ENCODE measurements around the gene ANP32A.

Gene ANP32A

GRCh38 chr15:68809517-68809916, 11.2 kb downstream of the ANP32A start:
- peaks cover 1% of the 10 kb centered on the region for H3K36me3 ChIP-seq (ENCODE audit: control insufficient read depth, insufficient read depth, low read length)
- no peaks in the 10 kb centered on the region for H3K27me3 ChIP-seq (ENCODE audit: insufficient read depth, low read length, poor library complexity)
- no CpG with 5 or more reads among the region's 9 CpGs for WGBS (ENCODE audit: extremely low coverage, insufficient coverage, low lambda C conversion rate)
- no peak overlapping the region for H2BK5ac ChIP-seq (ENCODE audit: low read length)
- H2BK120ac ChIP-seq (ENCODE audit: low read depth, low read length), result no peak overlapping the region
- peaks cover 8% of the 10 kb centered on the region for H3K4me1 ChIP-seq (ENCODE audit: control insufficient read depth, low read depth, low read length)
- H3K9ac ChIP-seq (ENCODE audit: low read length), result no peak overlapping the region
- no peak overlapping the region for H3K4me3 ChIP-seq (ENCODE audit: low read length)
- no peak overlapping the region for H3K23ac ChIP-seq (ENCODE audit: low read length)
- no peak overlapping the region for H3K27ac ChIP-seq (ENCODE audit: low read depth, low read length)
- H3K79me2 ChIP-seq (ENCODE audit: control insufficient read depth, insufficient read depth, low read length), result peaks cover 95% of the 10 kb centered on the region
- H4K5ac ChIP-seq (ENCODE audit: low read length), result no peak overlapping the region
- no peak overlapping the region for H2BK15ac ChIP-seq (replicated peaks; ENCODE audit: low read depth)
- no peak overlapping the region for H3K4ac ChIP-seq (ENCODE audit: low read depth, low read length)
- H4K8ac ChIP-seq (ENCODE audit: low read depth, low read length), result no peak overlapping the region
- H3K56ac ChIP-seq (ENCODE audit: low read length), result no peak overlapping the region
- no peak overlapping the region for H2AK5ac ChIP-seq (ENCODE audit: low read length)
- no peak for DNase-seq
- H3K4me2 ChIP-seq (ENCODE audit: low read length), result no peak overlapping the region
- H3K18ac ChIP-seq (ENCODE audit: low read length), result no peak overlapping the region
- H3K79me1 ChIP-seq (ENCODE audit: low read length), result peaks cover 40% of the 10 kb centered on the region

- Histone ChIP-seq H3K79me2 (ENCODE audit: control insufficient read depth, insufficient read depth, low read length) (peaks cover 96% of the 10 kb centered on the region), H4K8ac (ENCODE audit: low read depth, low read length) (no peak overlapping the region), H2BK120ac (ENCODE audit: low read depth, low read length) (no peak overlapping the region), H4K5ac (ENCODE audit: low read length) (no peak overlapping the region), H2AK5ac (ENCODE audit: low read length) (no peak overlapping the region), H3K56ac (ENCODE audit: low read length) (no peak overlapping the region), H3K36me3 (ENCODE audit: control insufficient read depth, insufficient read depth, low read length) (peaks cover 1% of the 10 kb centered on the region), H3K27ac (ENCODE audit: low read depth, low read length) (no peak overlapping the region), H3K27me3 (ENCODE audit: insufficient read depth, low read length, poor library complexity) (no peaks in the 10 kb centered on the region), H3K4me1 (ENCODE audit: control insufficient read depth, low read depth, low read length) (peaks cover 8% of the 10 kb centered on the region), H3K79me1 (ENCODE audit: low read length) (peaks cover 42% of the 10 kb centered on the region), H3K23ac (ENCODE audit: low read length) (no peak overlapping the region), H3K4me2 (ENCODE audit: low read length) (no peak overlapping the region), H3K18ac (ENCODE audit: low read length) (no peak overlapping the region), H2BK15ac (replicated peaks; ENCODE audit: low read depth) (no peak overlapping the region), H3K9ac (ENCODE audit: low read length) (no peak overlapping the region), H2BK5ac (ENCODE audit: low read length) (no peak overlapping the region), H3K4ac (ENCODE audit: low read depth, low read length) (no peak overlapping the region), H3K4me3 (ENCODE audit: low read length) (no peak overlapping the region)
- no peak for DNase-seq
- whole genome bisulfite sequencing (ENCODE audit: extremely low coverage, insufficient coverage, low lambda C conversion rate), result no CpG with 5 or more reads among the region's 5 CpGs
Measured at GRCh38 chr15:68808770-68809169, 11.9 kb downstream of the ANP32A start.

- Histone ChIP-seq H3K79me1 (ENCODE audit: low read length) (peaks cover 46% of the 10 kb centered on the region), H3K36me3 (ENCODE audit: control insufficient read depth, insufficient read depth, low read length) (peaks cover 1% of the 10 kb centered on the region), H3K56ac (ENCODE audit: low read length) (no peak overlapping the region), H3K4me1 (ENCODE audit: control insufficient read depth, low read depth, low read length) (peaks cover 8% of the 10 kb centered on the region), H3K9ac (ENCODE audit: low read length) (no peak overlapping the region), H3K18ac (ENCODE audit: low read length) (no peak overlapping the region), H2BK15ac (replicated peaks; ENCODE audit: low read depth) (no peak overlapping the region), H3K4ac (ENCODE audit: low read depth, low read length) (no peak overlapping the region), H4K8ac (ENCODE audit: low read depth, low read length) (no peak overlapping the region), H2BK120ac (ENCODE audit: low read depth, low read length) (no peak overlapping the region), H3K23ac (ENCODE audit: low read length) (no peak overlapping the region), H3K79me2 (ENCODE audit: control insufficient read depth, insufficient read depth, low read length) (peaks cover 94% of the 10 kb centered on the region), H3K4me3 (ENCODE audit: low read length) (no peak overlapping the region), H2BK5ac (ENCODE audit: low read length) (no peak overlapping the region), H3K27ac (ENCODE audit: low read depth, low read length) (no peak overlapping the region), H4K5ac (ENCODE audit: low read length) (no peak overlapping the region), H2AK5ac (ENCODE audit: low read length) (no peak overlapping the region), H3K27me3 (ENCODE audit: insufficient read depth, low read length, poor library complexity) (no peaks in the 10 kb centered on the region), H3K4me2 (ENCODE audit: low read length) (no peak overlapping the region)
- WGBS (ENCODE audit: extremely low coverage, insufficient coverage, low lambda C conversion rate), result no CpG with 5 or more reads among the region's 2 CpGs
- no peak for DNase-seq
Measured at GRCh38 chr15:68808091-68808490, 12.6 kb downstream of the ANP32A start.

GRCh38 chr15:68807249-68807648, 13.4 kb downstream of the ANP32A start:
- H2BK15ac ChIP-seq (replicated peaks; ENCODE audit: low read depth), result no peak overlapping the region
- no peaks in the 10 kb centered on the region for H3K27me3 ChIP-seq (ENCODE audit: insufficient read depth, low read length, poor library complexity)
- no peak overlapping the region for H3K18ac ChIP-seq (ENCODE audit: low read length)
- H4K5ac ChIP-seq (ENCODE audit: low read length), result no peak overlapping the region
- H3K79me2 ChIP-seq (ENCODE audit: control insufficient read depth, insufficient read depth, low read length), result peaks cover 93% of the 10 kb centered on the region
- H4K8ac ChIP-seq (ENCODE audit: low read depth, low read length), result no peak overlapping the region
- no peak overlapping the region for H3K56ac ChIP-seq (ENCODE audit: low read length)
- no peak overlapping the region for H3K4me2 ChIP-seq (ENCODE audit: low read length)
- no peak overlapping the region for H3K4me3 ChIP-seq (ENCODE audit: low read length)
- H2AK5ac ChIP-seq (ENCODE audit: low read length), result no peak overlapping the region
- no peak overlapping the region for H2BK5ac ChIP-seq (ENCODE audit: low read length)
- peaks cover 6% of the 10 kb centered on the region for H3K4me1 ChIP-seq (ENCODE audit: control insufficient read depth, low read depth, low read length)
- no peak overlapping the region for H3K27ac ChIP-seq (ENCODE audit: low read depth, low read length)
- no peak overlapping the region for H3K4ac ChIP-seq (ENCODE audit: low read depth, low read length)
- WGBS (ENCODE audit: extremely low coverage, insufficient coverage, low lambda C conversion rate), result no CpG with 5 or more reads among the region's 11 CpGs
- H3K36me3 ChIP-seq (ENCODE audit: control insufficient read depth, insufficient read depth, low read length), result peaks cover 1% of the 10 kb centered on the region
- peaks cover 48% of the 10 kb centered on the region for H3K79me1 ChIP-seq (ENCODE audit: low read length)
- no peak overlapping the region for H3K23ac ChIP-seq (ENCODE audit: low read length)
- DNase-seq, result no peak
- no peak overlapping the region for H2BK120ac ChIP-seq (ENCODE audit: low read depth, low read length)
- H3K9ac ChIP-seq (ENCODE audit: low read length), result no peak overlapping the region

- peaks cover 6% of the 10 kb centered on the region for H3K4me1 ChIP-seq (ENCODE audit: control insufficient read depth, low read depth, low read length)
- H3K9ac ChIP-seq (ENCODE audit: low read length), result no peak overlapping the region
- no peak overlapping the region for H3K56ac ChIP-seq (ENCODE audit: low read length)
- H2BK120ac ChIP-seq (ENCODE audit: low read depth, low read length), result no peak overlapping the region
- DNase-seq, result no peak
- no CpG with 5 or more reads among the region's 9 CpGs for WGBS (ENCODE audit: extremely low coverage, insufficient coverage, low lambda C conversion rate)
- H3K4me3 ChIP-seq (ENCODE audit: low read length), result no peak overlapping the region
- no peak overlapping the region for H3K4me2 ChIP-seq (ENCODE audit: low read length)
- no peak overlapping the region for H2BK15ac ChIP-seq (replicated peaks; ENCODE audit: low read depth)
- no peak overlapping the region for H3K4ac ChIP-seq (ENCODE audit: low read depth, low read length)
- H4K5ac ChIP-seq (ENCODE audit: low read length), result no peak overlapping the region
- H3K36me3 ChIP-seq (ENCODE audit: control insufficient read depth, insufficient read depth, low read length), result peaks cover 1% of the 10 kb centered on the region
- no peak overlapping the region for H4K8ac ChIP-seq (ENCODE audit: low read depth, low read length)
- H2BK5ac ChIP-seq (ENCODE audit: low read length), result no peak overlapping the region
- no peaks in the 10 kb centered on the region for H3K27me3 ChIP-seq (ENCODE audit: insufficient read depth, low read length, poor library complexity)
- no peak overlapping the region for H3K23ac ChIP-seq (ENCODE audit: low read length)
- no peak overlapping the region for H2AK5ac ChIP-seq (ENCODE audit: low read length)
- peaks cover 49% of the 10 kb centered on the region for H3K79me1 ChIP-seq (ENCODE audit: low read length)
- H3K18ac ChIP-seq (ENCODE audit: low read length), result no peak overlapping the region
- H3K27ac ChIP-seq (ENCODE audit: low read depth, low read length), result no peak overlapping the region
- H3K79me2 ChIP-seq (ENCODE audit: control insufficient read depth, insufficient read depth, low read length), result peaks cover 90% of the 10 kb centered on the region
Measured at GRCh38 chr15:68806220-68807060, 14.3 kb downstream of the ANP32A start.

GRCh38 chr15:68802373-68802772, 18.3 kb downstream of the ANP32A start:
- no peak overlapping the region for H4K8ac ChIP-seq (ENCODE audit: low read depth, low read length)
- H3K23ac ChIP-seq (ENCODE audit: low read length), result no peak overlapping the region
- peaks cover 1% of the 10 kb centered on the region for H3K36me3 ChIP-seq (ENCODE audit: control insufficient read depth, insufficient read depth, low read length)
- no peak overlapping the region for H2BK15ac ChIP-seq (replicated peaks; ENCODE audit: low read depth)
- peaks cover 50% of the 10 kb centered on the region for H3K79me1 ChIP-seq (ENCODE audit: low read length)
- H2BK5ac ChIP-seq (ENCODE audit: low read length), result no peak overlapping the region
- H3K18ac ChIP-seq (ENCODE audit: low read length), result no peak overlapping the region
- H3K27ac ChIP-seq (ENCODE audit: low read depth, low read length), result no peak overlapping the region
- H3K4me1 ChIP-seq (ENCODE audit: control insufficient read depth, low read depth, low read length), result no peaks in the 10 kb centered on the region
- no peak overlapping the region for H3K4ac ChIP-seq (ENCODE audit: low read depth, low read length)
- WGBS (ENCODE audit: extremely low coverage, insufficient coverage, low lambda C conversion rate), result no CpG with 5 or more reads among the region's 8 CpGs
- no peak overlapping the region for H2AK5ac ChIP-seq (ENCODE audit: low read length)
- H3K56ac ChIP-seq (ENCODE audit: low read length), result no peak overlapping the region
- H4K5ac ChIP-seq (ENCODE audit: low read length), result no peak overlapping the region
- H2BK120ac ChIP-seq (ENCODE audit: low read depth, low read length), result no peak overlapping the region
- DNase-seq, result no peak
- no peaks in the 10 kb centered on the region for H3K27me3 ChIP-seq (ENCODE audit: insufficient read depth, low read length, poor library complexity)
- peaks cover 84% of the 10 kb centered on the region for H3K79me2 ChIP-seq (ENCODE audit: control insufficient read depth, insufficient read depth, low read length)
- no peak overlapping the region for H3K9ac ChIP-seq (ENCODE audit: low read length)
- H3K4me2 ChIP-seq (ENCODE audit: low read length), result no peak overlapping the region
- no peak overlapping the region for H3K4me3 ChIP-seq (ENCODE audit: low read length)
